ENCODE measurements around the gene RASL10B.
A peak's percentile ranks its signal among the peaks of the same experiment; 100 is the strongest.

Gene RASL10B

DNA sequence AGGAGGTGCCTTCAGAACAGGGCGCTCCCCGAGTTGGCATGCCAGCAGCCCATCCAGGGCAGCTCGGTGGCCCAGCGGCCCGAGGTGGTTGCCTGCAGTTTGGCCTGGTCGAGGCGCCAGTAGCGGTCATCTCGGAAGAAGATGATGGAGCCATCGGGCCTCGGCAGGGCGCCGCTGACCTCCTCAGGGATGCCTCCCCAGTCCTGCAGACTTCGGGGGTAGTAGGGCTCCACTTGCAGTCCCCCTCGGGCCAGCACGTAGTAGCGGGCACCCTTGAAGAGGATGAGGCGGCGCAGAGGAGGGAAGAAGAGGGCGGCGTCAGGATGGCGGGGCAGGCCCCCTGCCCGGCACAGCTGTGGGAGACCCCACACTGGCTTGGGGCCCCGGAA lies 35.0 kb downstream of the RASL10B start:
- no peak for DNase-seq

DNA sequence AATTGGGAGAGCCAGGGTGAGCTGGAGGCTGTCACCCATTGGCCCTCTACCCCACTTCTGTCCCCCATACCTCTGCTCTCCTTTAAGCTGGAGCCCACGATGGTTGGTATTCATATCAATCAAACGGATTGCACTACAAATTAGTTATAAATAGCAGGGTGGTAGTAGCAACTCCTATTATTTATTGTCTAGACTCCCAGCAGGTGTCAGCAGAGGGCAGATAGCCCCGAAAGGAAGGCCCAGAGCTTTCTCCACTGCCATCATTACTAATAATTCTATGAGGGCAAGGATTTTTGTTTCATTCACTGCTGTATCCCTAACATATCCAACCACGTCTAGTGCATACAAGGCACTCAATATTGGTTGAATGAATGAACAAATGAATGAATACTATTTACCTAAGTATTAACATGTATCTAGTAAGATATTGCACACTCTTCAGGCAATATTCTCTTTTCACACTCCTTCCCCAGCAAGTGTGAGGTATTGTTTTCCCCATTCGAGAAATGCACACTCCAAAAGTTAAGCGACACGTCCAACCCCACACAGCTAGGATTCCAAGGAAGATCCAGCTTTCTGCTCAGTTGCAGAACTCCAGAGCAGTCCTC lies 35.6 kb downstream of the RASL10B start:
- DNase-seq: peak; percentile 10

DNA sequence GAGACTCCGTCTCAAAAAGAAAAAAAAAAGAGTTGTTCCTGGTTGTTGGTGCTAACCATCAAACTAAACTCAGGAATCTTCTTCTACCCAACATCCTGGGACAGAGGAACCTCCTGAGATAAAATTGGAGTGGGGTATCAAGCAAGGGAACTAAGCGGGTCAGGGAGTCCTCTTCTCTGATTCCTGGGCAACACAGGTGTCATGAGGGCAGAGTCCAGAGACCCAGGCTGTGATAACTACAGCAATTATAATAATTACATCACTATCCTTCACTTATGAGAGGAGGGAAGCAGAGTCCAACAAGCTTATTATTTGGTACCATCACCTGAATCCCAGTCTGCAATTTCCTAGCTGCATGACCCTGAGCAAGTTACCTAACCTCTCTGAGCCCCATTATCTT lies 37.4 kb downstream of the RASL10B start:
- DNase-seq: no peak

DNA sequence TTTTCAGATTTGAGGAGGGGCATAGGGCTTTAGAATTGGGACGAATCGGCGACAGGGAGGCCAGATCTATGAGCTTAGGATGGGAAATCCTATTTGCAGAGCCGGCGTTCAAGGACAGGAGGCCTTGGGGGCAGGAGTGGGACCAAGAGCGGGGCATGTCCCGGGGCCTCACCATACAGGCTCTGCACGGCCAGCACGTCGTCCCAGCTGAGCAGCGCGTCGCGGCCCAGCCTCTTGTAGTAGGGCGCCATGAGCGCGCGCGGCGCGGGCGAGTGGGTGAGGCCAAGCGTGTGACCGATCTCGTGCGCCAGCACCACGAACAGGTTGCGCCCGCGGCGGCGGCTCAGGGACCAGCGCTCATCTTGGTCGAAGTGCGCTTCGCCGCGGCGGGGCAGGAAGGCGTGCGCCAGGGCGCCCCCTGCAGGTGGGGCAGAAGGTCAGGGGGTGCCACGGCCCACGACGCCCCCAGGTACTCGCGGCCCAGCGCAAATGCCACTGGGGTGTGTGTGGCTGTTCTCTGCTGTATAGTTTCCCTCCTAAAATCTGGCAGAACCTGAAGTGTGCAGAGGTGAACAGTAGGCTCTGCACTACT lies 38.6 kb downstream of the RASL10B start:
- DNase-seq: no peak

DNA sequence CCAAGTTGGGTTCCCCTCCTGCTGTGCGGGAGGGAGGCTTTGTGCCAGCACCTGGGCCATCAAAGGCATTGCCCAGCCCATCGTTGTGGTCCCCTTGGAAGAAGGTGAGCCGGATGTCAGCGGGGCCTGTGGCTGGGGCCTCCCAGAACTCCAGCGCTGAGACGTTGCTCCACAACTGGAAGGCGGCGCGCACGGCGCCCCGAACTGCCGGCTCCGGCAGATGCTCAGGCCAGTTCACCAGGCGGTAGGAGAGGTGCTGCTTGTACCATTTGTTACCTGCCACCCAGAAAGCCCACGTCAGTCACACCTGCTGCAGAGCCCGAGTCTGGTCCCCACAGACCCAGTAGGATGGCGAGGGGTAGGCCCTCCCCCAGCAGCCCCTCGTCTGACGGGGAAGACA lies 41.7 kb downstream of the RASL10B start:
- DNase-seq: no peak

DNA sequence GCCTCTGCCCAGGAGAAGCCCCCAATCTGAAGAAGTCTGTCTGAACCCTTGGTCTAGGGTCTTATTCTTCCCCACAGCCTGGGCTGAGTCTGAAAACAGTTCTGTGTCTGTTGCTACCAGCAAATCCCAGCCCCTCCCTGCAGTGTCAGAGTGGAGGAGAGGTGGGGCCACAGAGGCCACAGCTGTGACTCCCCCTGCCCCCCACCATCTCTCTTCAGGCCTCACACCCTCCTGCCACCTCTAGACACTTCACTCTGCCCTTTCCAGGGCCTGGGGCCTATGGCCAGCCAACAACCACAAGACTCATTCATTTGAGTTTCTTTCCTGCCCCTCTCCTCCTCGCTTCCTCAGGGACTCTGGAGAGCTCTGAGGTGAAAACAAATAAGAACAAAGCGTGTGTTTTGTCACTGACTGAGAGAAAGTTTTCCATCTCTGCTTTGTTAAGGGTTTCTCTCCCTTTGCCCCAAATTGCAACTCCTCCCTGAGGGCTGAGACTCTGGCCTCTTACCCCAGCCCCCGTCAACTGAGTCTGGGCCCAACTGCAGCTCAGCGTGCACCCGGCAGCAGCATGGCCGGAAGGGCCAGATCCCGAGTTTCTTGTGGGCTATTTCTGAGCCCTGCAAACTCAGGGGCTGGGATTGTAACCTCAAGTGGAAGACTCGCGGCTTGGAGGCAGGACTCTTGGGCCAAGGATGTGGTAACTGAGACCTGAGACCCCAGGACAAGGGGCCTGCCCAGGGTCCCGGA lies 42.4 kb downstream of the RASL10B start:
- no peak for DNase-seq

DNA sequence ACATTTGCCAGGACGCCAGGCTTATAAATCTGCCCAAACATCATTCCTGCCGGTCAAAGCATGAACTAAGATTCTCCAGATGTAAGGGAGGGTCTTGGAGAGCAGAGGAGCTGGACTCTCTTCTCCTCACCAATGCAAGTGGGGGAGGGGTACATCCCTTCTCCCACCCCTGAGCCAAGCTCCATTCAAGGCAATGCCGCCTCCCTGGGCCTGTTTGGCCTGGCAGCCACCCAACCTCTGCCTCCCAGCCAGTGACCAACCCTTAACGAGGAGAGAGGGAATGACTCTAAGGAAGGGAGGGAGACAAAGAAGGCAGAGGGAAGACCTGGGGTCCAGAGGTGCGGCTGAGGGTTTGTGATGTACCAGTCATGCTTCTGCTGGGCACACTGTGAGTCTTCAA lies 43.1 kb downstream of the RASL10B start:
- DNase-seq: no peak

DNA sequence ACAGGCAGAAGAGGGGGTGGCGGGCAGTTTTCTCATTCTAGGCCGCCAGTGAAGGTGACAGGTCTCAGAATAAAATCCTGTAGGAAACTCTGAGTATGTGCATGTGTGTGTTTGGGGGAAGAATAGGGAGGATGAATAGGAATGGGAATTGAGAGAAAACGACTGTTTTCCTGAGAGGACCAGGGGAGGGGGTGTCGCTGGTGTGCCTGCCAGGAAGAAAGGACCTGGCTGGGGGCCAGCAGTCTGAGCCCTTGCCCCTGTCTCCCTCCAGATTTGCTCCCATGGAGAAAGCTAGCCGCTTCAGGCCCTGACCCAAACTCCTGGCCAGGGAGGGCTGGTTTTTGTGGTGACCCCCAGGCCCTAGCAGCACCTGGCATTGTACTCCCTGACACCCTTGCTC lies 43.6 kb downstream of the RASL10B start:
- no peak for DNase-seq

DNA sequence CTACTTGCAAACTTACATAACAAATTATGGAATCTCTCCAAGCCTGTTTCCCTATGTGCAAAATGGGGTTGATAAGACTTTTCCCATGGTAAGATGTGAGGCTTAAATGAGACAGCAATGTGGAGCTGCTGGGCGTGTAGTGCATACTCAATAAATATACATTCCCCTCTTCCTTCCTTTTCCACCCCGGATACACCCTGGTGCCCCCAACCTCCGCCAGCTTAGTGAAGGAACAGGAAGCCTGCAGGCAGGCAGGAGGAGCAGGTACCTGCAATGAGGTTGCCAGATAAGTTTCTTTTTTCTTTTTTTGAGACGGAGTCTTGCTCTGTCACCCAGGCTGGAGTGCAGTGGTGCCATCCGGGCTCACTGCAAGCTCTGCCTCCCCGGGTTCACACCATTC lies 44.1 kb downstream of the RASL10B start:
- DNase-seq: no peak

DNA sequence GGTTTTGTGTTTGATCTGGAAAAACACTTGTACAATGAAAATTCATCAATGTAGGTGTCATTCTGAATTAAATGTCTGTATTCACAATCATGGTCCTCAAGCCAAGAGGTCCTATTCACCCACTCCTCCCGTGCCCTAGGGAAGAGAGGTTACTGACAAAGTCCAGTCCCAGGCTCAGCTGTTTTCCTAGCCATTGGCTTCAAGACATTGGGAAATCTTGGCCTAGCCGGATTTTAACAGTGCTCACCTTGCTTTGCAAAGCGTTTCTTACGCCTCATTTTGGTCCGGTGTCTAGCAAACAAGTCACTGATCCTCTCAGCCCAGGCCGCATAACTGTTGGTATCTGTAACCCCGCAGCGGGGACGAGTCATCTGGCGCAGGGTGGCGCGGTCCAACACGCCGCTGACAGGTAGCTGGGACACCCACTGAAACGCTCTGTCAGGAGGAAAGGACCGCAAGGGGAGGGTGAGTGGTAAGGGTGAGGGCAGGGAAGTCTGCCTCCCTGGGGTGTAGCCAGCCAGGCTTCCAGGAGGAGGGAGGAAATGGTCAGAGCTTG lies 47.3 kb downstream of the RASL10B start:
- DNase-seq: no peak

DNA sequence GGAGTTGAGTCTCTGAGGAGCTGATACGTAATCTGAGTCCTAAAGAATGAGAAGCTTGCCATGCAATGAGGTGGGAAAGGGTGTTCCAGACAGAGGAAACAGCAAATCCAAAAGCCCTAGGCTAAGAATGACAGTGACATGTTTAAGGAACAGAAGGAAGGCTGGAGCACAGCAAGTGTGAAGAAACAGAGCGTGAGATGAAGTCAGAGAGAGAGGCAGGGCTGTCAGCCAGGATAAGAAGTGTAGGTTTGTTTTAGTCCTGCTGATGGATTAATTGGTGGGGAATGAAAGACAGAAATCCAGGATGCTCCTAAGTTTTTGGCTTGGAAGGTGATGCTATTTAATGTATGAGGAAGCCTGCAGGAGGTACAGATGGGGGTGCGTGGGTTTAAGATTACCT lies 49.5 kb downstream of the RASL10B start:
- no peak for DNase-seq

DNA sequence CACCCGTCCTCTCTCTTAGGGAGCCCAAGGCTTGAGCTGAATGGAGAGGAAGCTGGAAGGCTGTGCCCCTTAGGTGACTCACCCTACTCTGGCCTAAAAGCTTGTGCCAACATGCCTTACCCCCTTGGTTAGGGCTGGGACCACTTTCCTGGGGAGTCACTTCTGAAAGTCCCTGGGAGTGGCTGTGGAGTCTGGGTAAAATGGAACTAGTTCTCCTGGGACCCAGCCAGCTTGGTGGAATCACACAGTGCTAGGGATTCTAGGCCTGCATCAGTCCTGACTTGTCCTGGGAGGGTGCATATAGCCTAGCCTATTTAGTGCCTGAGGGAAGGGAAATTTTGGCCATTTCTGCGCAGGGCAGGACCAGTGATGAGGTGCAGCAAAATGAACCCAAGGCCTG lies 53.5 kb downstream of the RASL10B start:
- DNase-seq: no peak

DNA sequence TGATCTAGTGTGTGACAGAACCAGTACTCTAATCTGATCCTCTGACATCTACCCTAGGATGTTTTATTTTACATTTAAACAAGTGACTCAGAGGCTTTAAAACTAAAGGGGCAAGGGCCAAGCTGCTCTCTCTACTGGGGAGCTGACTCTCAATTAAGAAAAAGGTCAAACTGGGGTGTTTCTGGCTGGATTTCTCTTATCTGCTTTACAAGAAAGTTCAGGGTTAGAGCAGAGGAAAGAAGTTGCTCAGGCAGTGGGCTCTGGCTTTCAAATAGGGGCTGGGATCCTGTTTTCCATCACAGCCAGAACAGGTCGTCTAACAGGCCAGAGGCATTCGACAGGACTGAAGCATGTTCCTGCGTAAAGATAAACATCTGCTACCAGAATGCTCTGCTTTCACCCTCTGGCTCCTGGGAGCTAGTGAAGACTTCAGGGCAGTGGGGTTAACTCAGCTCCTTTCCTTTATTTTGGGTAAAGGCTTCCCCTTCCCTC lies 55.5 kb downstream of the RASL10B start:
- DNase-seq: no peak

DNA sequence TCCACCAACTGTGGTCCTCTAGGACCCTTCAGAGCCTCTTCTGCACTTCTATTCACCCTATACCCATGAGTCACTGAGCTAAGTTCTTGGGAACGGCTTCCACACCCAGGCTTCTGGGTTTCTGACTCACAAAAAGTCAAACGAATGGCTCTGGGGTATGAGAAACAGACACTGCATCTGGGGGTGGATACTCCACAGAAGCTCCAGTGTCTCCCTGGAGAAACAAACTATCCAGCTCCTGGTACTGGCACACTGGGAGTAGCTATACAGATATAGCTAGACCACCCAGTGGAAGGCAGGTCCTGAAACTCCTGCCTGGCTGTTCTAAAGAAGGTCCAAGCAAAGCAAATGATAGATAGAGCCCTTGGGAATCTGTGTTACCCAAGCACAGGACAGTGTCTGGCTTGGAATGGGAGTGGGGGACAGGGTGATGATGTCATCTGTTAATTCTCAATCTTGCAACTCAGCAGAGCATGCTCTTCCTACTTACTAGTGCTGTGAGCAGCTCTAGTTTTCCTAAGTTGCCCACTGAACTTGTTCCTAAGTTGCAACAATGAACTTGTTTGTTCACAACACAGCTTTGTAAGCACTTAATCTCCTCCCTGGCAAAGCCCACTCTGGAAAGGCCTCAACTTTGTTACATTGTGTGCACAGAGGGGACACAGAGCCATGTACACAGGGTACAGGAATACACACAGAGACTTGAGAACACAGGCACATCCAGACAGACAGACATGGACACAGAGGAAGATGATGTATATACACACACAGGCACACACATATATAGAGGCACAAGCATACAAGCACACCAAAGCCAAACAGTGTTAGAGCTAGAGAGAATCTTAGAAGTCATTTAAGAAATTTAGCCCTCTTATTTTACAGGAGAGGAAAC lies 57.3 kb downstream of the RASL10B start:
- DNase-seq: no peak

DNA sequence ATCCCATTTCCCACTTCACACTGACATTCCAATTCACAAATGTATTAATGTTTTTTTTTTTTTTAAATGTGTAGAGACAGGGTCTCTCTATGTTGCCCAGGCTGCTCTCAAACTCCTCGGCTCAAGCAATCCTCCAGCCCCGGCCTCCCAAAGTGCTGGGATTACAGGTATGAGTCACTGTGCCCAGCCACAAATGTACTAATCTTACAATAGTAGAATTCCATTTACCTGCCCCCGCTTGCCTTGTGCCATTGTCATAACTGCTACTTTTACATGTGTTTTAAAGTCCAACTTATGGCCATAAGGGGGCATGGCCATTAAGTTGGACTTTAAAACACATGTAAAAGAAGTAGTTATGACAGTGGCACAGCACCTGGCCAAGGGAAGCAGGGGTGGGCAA lies 59.4 kb downstream of the RASL10B start:
- no peak for DNase-seq

DNA sequence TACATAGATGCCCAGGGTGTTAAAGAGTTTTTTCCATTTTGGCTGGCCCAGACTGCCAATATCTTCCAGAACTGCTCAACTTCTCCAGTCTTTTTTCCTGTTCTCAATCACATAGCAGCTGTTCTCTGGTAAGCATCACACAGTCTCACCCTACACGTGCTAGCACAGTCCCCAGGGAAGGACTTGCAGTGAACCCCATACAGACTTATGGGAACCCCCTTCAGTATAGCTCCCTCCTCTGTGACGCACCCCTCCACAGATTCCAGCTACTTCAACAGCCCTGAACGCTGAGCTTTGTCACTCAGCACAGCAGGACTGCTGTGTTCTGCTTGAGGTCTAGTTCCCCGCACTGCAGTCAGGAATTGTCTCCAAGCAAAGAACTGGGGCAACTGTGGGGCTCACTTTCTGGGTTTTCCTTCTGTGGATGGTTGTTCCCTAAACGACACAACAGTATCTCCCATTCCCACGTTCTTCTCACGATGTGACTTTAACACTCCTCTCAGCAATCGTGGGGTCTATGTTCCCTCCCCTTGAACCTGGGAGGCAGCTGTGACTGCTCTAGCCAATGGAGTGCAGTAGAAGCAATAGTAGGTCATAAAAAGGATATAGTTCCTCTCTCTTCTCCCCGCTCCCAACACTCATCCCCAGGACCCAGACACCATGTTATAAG lies 60.4 kb downstream of the RASL10B start:
- DNase-seq: no peak
